Measurements from ENCODE around the gene CDHR1.

CDHR1 gene

GRCh38 chr10:84224411-84225028 lies 30.2 kb downstream of the CDHR1 start:
- TF ChIP-seq CTCF (IDR thresholded peaks at IDR 0.05; ENCODE audit: low read depth, low read length), result no peak
- no peak for TF ChIP-seq EZH2phosphoT487 (IDR thresholded peaks at IDR 0.05; ENCODE audit: low read depth)
- H3K9ac ChIP-seq (ENCODE audit: low read length), result no peak overlapping the region
- no peaks in the 10 kb centered on the region for H3K36me3 ChIP-seq (replicated peaks; ENCODE audit: low read depth, low read length)
- no peak overlapping the region for H3K4me3 ChIP-seq (ENCODE audit: low read length)
- no peak overlapping the region for H3K27ac ChIP-seq (ENCODE audit: low read length)
- no peaks in the 10 kb centered on the region for H3K4me1 ChIP-seq (ENCODE audit: low read length)
- H3K27me3 ChIP-seq (ENCODE audit: low read depth, low read length), result peaks cover 10% of the 10 kb centered on the region; the same call in 1 of the 2 replicates
- H3K79me2 ChIP-seq (ENCODE audit: low read length), result no peaks in the 10 kb centered on the region
- no peak overlapping the region for H2AFZ ChIP-seq (ENCODE audit: low read depth, low read length)
- no peak overlapping the region for H3K4me2 ChIP-seq (ENCODE audit: low read length)
- H4K20me1 ChIP-seq (ENCODE audit: insufficient read depth, low read length), result no peaks in the 10 kb centered on the region
- 0 out of 2 replicates have a peak, but pooled peaks cover under 1% of the 10 kb centered on the region for H3K9me3 ChIP-seq (ENCODE audit: insufficient read depth, low read length)

GRCh38 chr10:84225427-84226173 lies 31.3 kb downstream of the CDHR1 start, which contains the start of gene LRIT2:
TSS of gene LRIT2 (minus strand) at chr10:84225544. CDS start at chr10:84225520, 24 bp downstream.
- Histone ChIP-seq H3K4me3 (ENCODE audit: low read length) (no peak within 1 kb of the TSS), H3K9ac (ENCODE audit: low read length) (no peak within 1 kb of the TSS), H2AFZ (ENCODE audit: low read depth, low read length) (no peak within 1 kb of the TSS), H3K27me3 (ENCODE audit: low read depth, low read length) (peaks cover 10% of the 10 kb centered on the region; the same call in 1 of the 2 replicates), H3K36me3 (replicated peaks; ENCODE audit: low read depth, low read length) (no peaks in the 10 kb centered on the region), H3K79me2 (ENCODE audit: low read length) (no peaks in the 10 kb centered on the region), H3K27ac (ENCODE audit: low read length) (no peak within 1 kb of the TSS), H3K4me2 (ENCODE audit: low read length) (no peak within 1 kb of the TSS), H4K20me1 (ENCODE audit: insufficient read depth, low read length) (no peaks in the 10 kb centered on the region), H3K4me1 (ENCODE audit: low read length) (no peaks in the 10 kb centered on the region), H3K9me3 (ENCODE audit: insufficient read depth, low read length) (no peaks in the 10 kb centered on the region)
- TF ChIP-seq EZH2phosphoT487 (IDR thresholded peaks at IDR 0.05; ENCODE audit: low read depth) (no peak), CTCF (IDR thresholded peaks at IDR 0.05; ENCODE audit: low read depth, low read length) (no peak)

GRCh38 chr10:84226616-84227015 lies 32.3 kb downstream of the CDHR1 start:
- Histone ChIP-seq H3K27ac (ENCODE audit: low read length) (no peak overlapping the region), H3K27me3 (ENCODE audit: low read depth, low read length) (peaks cover 10% of the 10 kb centered on the region; the same call in 1 of the 2 replicates), H3K36me3 (replicated peaks; ENCODE audit: low read depth, low read length) (no peaks in the 10 kb centered on the region), H3K9ac (ENCODE audit: low read length) (no peak overlapping the region), H3K4me1 (ENCODE audit: low read length) (no peaks in the 10 kb centered on the region), H4K20me1 (ENCODE audit: insufficient read depth, low read length) (no peaks in the 10 kb centered on the region), H3K4me3 (ENCODE audit: low read length) (no peak overlapping the region), H3K79me2 (ENCODE audit: low read length) (no peaks in the 10 kb centered on the region), H3K9me3 (ENCODE audit: insufficient read depth, low read length) (no peaks in the 10 kb centered on the region), H2AFZ (ENCODE audit: low read depth, low read length) (no peak overlapping the region), H3K4me2 (ENCODE audit: low read length) (no peak overlapping the region)
- TF ChIP-seq EZH2phosphoT487 (IDR thresholded peaks at IDR 0.05; ENCODE audit: low read depth), result no peak
- no peak for TF ChIP-seq CTCF (IDR thresholded peaks at IDR 0.05; ENCODE audit: low read depth, low read length)

- no peaks in the 10 kb centered on the region for H3K4me1 ChIP-seq (ENCODE audit: low read length)
Measured at GRCh38 chr10:84227810-84228209, 33.5 kb downstream of the CDHR1 start.

More at GRCh38 chr10:84227810-84228209, 33.5 kb downstream of the CDHR1 start:
- Histone ChIP-seq H3K36me3 (replicated peaks; ENCODE audit: low read depth, low read length) (no peaks in the 10 kb centered on the region), H4K20me1 (ENCODE audit: insufficient read depth, low read length) (no peaks in the 10 kb centered on the region), H3K9ac (ENCODE audit: low read length) (no peak overlapping the region), H3K27ac (ENCODE audit: low read length) (no peak overlapping the region), H3K79me2 (ENCODE audit: low read length) (no peaks in the 10 kb centered on the region), H3K27me3 (ENCODE audit: low read depth, low read length) (peaks cover 10% of the 10 kb centered on the region; the same call in 1 of the 2 replicates), H3K9me3 (ENCODE audit: insufficient read depth, low read length) (no peaks in the 10 kb centered on the region), H3K4me3 (ENCODE audit: low read length) (no peak overlapping the region), H2AFZ (ENCODE audit: low read depth, low read length) (no peak overlapping the region), H3K4me2 (ENCODE audit: low read length) (no peak overlapping the region)
- TF ChIP-seq CTCF (IDR thresholded peaks at IDR 0.05; ENCODE audit: low read depth, low read length) (no peak), EZH2phosphoT487 (IDR thresholded peaks at IDR 0.05; ENCODE audit: low read depth) (no peak)

Data from OCI-LY3 (cell line).